ENCODE data around the gene HSP90AB1. TPM values are rescaled to one million over a fixed set of nuclear protein-coding genes. Genes with fewer than 3 reads are reported as not detected.
A peak's percentile ranks its signal among the peaks of the same experiment; 100 is the strongest.

Gene HSP90AB1
- total and polyA plus RNA-seq, 9 of the 15 experiments (the other 6 are each of a cell fraction or from before 2014, with no cell fraction given) = 1,780 to 3,358 (median 2,262) TPM

DNA sequence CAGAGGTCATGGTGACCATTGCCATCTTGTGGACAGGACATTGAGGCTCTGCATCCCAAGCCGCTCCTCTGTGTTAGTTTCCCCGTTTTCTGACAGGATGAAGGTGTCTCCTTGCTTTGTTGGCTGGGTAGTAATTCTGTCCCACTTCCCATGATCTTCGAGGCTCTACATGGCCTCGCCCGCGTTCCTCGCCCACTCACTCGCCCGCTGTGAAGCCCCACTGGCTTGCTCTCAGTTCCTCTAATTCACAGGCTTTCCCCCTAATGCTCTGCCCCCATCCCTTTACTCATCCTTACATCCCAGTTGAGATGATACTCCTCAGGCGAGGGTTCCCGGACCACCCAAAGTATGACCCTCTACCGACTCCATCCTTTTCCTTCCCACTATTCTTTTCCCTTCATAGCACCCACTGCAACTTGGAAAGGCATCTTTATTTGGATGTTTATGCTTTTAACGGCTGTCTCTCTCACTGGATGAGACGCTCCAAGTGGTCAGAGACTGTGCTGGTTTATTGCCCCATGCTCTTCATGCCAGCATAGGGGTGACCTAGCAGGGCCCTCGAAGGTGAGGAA, 10.9 kb downstream of the HSP90AB1 start (continued):
- no peak for TF ChIP-seq RREB1 (CRISPR knock-in tag; IDR thresholded peaks at IDR 0.05)
- TF ChIP-seq ESRRA (IDR thresholded peaks at IDR 0.05; ENCODE audit: borderline replicate concordance, low read depth) = peak; percentile 2; the same call in 1 of the 2 replicates

DNA sequence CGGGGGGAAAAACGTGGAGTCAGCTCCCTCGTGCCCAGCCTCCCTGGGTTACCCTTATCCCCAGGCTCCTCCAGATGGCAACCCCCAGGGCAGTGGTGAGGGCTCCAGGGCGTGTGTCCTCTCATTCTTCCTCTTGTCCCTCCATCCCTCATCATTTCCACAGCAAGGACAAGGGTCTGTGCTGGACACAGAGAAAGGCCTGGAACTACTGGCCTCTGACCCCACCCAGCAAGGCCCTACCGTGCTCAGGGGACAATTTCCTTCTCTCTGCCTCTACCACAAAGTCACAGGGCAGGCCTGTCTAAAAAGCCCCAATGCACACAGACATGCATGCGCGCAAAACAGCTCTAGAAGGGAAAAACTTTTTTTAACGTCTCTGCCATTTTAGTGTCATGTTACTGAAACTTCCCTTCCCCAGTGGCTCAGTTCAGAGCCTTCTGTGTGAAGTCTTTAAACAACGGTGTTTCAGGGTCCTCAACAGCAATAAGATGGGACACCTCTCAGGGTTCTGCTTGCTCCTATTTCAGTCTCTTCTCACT, 11.5 kb downstream of the HSP90AB1 start:
- Histone ChIP-seq H3K9me3 (replicated peaks; ENCODE audit: control insufficient read depth, insufficient read depth, low read depth, low read length) (no peaks in the 10 kb centered on the region), H3K27me3 (ENCODE audit: control insufficient read depth in 2 of 2, insufficient read depth in 2 of 2, low read length in 2 of 2) (no peaks in the 10 kb centered on the region), H3K27ac (ENCODE audit: extremely low read depth, low read depth, low read length) (peak overlapping the region; percentile 93), H4K20me1 (replicated peaks; ENCODE audit: control insufficient read depth, insufficient read depth, low read length) (peaks cover 32% of the 10 kb centered on the region), H3K4me1 (replicated peaks in 1 of 2; ENCODE audit: control insufficient read depth in 2 of 2, insufficient read depth in 2 of 2, low read length in 2 of 2) (peaks cover 36 to 53% of the 10 kb centered on the region in 2 experiments; a peak in 4 of 5 replicates), H3K36me3 (ENCODE audit: control insufficient read depth, insufficient read depth, low read length) (peaks cover 75% of the 10 kb centered on the region), H3K9ac (ENCODE audit: insufficient read depth in 1 of 2, low read depth in 2 of 2, low read length in 2 of 2) (peak overlapping the region; percentile 85 to 93; a peak in 3 of 4 replicates), H3K4me3 (no peak overlapping the region), H3K9me1 (ENCODE audit: control insufficient read depth, insufficient read depth, low read length) (peaks cover 15% of the 10 kb centered on the region), H3K4me2 (ENCODE audit: insufficient read depth, low read length) (no peak overlapping the region; the same call in 1 of the 2 replicates), H2AFZ (ENCODE audit: low read depth, low read length) (peak overlapping the region; percentile 94), H3K79me2 (ENCODE audit: control insufficient read depth, insufficient read depth, low read length) (peaks cover 24% of the 10 kb centered on the region)
- no peak for ATAC-seq
- no peak for DNase-seq (ENCODE audit: extremely low read depth in 1 of 4, low spot score in 3 of 4)
- BruUV-seq (replicated peaks) = no TSS peak
- ChIA-PET CTCF (ENCODE audit: low intra/inter-chr PET ratio) (interaction anchor here (0.7 to 1.5 kb wide), 2 partner anchors 85 to 86 kb away, joined by 3 to 7 read pairs; no protein-coding TSS in a partner anchor), POLR2A (interaction anchor here (1.0 kb wide), 1 partner anchor 11 kb away, joined by 9 read pairs; no protein-coding TSS in a partner anchor)
- intact Hi-C loops (cut with micrococcal nuclease) = no loop called here
- TF ChIP-seq RFX7 (CRISPR knock-in tag; IDR thresholded peaks at IDR 0.05) (no peak), GABPB2 (CRISPR knock-in tag; conservative IDR thresholded peaks at IDR 0.05) (no peak), ZNF232 (CRISPR knock-in tag; IDR thresholded peaks at IDR 0.05) (0 out of 2 replicates have a peak, but pooled peaks have one; percentile 8)
- WGBS (ENCODE audit: insufficient coverage, low coverage, missing lambda C conversion rate) = 69% methylated on average over 9 of the region's 9 CpGs
- no peak for FAIRE-seq
- in situ Hi-C loops (cut with MboI) = no loop called here

Data from K562 (cell line).